ENCODE results near the gene TRPM4.

TRPM4 gene

DNA sequence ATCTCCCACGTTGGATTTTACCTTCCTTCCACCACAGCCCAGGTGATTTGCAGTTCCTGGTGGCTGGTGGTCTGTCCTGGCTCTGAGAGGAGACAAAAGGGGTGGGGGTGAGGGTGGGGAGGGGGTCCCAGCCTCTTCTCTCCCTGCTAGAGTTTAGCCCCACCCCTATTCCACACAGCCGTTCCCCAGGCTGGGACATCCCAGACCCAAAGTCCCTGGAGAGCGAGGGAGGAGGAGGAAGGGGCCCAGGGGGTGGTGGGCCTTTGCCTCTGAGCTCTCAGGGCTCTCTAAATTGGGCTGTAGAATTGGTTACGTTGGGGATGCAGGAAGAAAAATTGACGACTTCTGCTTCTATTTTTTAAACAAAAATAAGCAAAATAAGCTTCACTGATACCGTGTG is 85.5 kb downstream of the TRPM4 start:
- TF ChIP-seq, protein P1, sequence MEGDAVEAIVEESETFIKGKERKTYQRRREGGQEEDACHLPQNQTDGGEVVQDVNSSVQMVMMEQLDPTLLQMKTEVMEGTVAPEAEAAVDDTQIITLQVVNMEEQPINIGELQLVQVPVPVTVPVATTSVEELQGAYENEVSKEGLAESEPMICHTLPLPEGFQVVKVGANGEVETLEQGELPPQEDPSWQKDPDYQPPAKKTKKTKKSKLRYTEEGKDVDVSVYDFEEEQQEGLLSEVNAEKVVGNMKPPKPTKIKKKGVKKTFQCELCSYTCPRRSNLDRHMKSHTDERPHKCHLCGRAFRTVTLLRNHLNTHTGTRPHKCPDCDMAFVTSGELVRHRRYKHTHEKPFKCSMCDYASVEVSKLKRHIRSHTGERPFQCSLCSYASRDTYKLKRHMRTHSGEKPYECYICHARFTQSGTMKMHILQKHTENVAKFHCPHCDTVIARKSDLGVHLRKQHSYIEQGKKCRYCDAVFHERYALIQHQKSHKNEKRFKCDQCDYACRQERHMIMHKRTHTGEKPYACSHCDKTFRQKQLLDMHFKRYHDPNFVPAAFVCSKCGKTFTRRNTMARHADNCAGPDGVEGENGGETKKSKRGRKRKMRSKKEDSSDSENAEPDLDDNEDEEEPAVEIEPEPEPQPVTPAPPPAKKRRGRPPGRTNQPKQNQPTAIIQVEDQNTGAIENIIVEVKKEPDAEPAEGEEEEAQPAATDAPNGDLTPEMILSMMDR (IDR thresholded peaks at IDR 0.05; ENCODE audit: low read depth, low read length), result no peak
- H3K4me3 ChIP-seq (ENCODE audit: low read depth, low read length), result no peak overlapping the region

DNA sequence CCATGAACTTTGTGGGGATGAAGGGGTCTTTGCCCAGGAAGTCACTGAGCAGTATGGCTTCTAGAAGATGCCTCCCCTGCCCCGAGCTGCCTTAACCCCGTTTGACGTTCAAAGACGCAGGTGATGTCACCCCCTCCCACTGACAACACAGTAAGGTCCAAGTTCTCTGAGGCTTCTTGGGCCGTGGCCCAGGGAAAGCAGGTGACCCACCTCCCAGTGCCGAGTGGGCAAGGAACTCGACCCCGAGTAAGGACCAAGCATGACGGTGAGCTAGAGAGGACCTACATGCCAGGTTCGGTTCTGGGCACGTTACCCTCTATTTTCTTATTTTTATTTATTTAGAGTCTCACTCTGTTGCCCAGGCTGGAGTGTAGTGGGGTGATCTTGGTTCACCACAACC is 86.1 kb downstream of the TRPM4 start:
- TF ChIP-seq, protein P1 (IDR thresholded peaks at IDR 0.05; ENCODE audit: low read depth, low read length), result no peak
- H3K4me3 ChIP-seq (ENCODE audit: low read depth, low read length), result no peak overlapping the region

DNA sequence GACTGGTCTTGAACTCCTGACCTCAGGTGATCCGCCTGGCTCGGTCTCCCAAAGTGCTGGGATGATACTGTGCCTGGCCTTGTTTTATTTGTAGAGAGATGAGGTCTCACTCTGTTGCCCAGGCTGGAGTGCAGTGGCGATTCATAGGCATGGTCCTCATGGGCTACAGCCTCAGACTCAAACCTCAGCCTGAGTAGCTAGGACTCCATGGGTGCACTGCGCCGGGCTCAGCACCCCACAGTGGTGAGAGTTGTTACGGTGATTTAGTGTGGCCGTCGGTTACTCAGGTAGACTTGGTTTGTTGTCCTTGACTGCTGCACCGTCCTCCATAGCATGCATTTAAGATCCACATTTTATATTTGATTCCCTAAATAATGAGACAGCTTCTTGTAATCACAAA is 86.7 kb downstream of the TRPM4 start:
- TF ChIP-seq, protein P1 (IDR thresholded peaks at IDR 0.05; ENCODE audit: low read depth, low read length), result no peak
- no peak overlapping the region for H3K4me3 ChIP-seq (ENCODE audit: low read depth, low read length)

DNA sequence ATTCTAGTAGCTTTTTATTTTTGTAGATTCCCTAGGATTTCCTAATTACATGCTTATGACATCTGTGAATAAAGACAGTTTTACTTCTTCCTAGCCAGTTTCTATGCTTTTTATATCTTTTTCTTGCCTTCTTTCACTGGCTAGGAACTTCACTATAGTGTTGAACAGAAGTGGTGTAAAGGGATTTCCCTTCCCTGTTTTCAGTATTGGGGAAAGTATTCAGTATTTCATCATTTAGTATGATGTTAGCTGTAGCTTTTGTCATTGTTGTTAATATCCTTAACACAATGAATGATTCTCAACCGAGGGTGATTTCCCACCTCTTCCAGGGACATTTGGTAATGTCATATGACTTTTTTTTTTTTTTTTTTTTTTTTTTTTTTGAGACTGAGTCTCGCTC is 90.1 kb downstream of the TRPM4 start:
- TF ChIP-seq, protein P1 (IDR thresholded peaks at IDR 0.05; ENCODE audit: low read depth, low read length), result no peak
- H3K4me3 ChIP-seq (ENCODE audit: low read depth, low read length), result no peak overlapping the region

DNA sequence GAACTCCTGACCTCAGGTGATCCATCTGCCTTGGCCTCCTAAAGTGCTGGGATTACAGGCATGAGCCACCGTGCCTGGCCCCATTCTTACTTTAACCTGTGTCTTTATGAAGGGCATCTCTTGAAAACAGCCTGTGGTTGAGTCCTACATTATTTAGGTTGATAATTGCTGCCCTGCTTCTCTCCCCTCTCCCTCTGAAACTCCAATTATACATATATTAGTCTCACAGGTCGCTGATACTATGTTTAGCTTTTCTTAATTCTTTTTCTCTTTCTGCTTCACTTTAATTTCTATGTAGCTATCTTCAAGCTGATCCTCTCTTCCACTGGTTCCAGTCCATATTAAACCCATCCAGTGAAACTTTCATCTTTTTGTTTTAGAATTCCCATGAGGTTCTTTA is 92.3 kb downstream of the TRPM4 start:
- H3K4me3 ChIP-seq (ENCODE audit: low read depth, low read length), result no peak overlapping the region
- TF ChIP-seq, protein P1 (IDR thresholded peaks at IDR 0.05; ENCODE audit: low read depth, low read length), result no peak

DNA sequence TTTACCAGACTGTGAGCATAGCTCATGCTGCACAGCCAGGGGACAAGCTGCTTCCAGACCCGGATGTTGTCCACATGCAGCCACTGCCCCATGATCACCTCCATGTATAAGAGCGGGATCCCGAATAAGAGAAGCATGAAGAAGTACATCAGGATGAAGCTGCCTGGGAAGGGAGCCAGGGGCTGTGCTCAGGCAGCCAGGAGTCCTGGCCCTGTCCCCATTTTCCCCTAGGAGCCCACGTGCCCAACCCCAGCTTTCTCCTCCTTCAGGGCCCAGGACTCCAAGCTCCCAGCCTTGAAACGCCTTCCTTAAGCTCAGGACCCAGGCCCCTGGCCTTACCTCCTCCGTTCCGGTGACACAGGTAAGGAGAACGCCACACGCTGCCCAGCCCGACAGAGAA is 98.1 kb downstream of the TRPM4 start:
- no peak overlapping the region for H3K4me3 ChIP-seq (ENCODE audit: low read depth, low read length)
- TF ChIP-seq, protein P1 (IDR thresholded peaks at IDR 0.05; ENCODE audit: low read depth, low read length), result no peak

DNA sequence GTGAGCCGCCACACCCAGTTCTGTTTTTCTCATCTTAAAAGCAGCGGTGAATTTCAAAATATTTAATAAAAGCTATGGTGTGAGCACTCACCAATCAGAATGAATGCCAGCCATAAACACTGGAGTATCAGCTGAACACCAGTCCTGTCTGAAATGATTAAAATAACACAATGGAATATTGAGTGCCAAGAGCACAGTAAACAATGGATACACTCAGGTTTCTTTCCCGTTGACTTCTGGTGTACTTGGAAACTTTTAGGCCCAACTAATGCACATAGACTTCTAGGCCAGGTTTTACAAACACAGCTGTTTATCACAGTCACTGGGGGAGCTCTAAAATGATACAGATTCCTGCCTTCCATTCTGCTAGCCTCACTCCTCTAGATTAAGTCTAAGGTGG is 99.1 kb downstream of the TRPM4 start:
- H3K4me3 ChIP-seq (ENCODE audit: low read depth, low read length), result no peak overlapping the region
- TF ChIP-seq, protein P1 (IDR thresholded peaks at IDR 0.05; ENCODE audit: low read depth, low read length), result no peak

Data from WI38 (cell line).